ENCODE measurements around the gene MUC22.
"Not testable (repeated sequence)": the region's sequence is repeated elsewhere in the genome, so short reads cannot be mapped to it uniquely, and the experiment has no call there.

MUC22 gene

DNA sequence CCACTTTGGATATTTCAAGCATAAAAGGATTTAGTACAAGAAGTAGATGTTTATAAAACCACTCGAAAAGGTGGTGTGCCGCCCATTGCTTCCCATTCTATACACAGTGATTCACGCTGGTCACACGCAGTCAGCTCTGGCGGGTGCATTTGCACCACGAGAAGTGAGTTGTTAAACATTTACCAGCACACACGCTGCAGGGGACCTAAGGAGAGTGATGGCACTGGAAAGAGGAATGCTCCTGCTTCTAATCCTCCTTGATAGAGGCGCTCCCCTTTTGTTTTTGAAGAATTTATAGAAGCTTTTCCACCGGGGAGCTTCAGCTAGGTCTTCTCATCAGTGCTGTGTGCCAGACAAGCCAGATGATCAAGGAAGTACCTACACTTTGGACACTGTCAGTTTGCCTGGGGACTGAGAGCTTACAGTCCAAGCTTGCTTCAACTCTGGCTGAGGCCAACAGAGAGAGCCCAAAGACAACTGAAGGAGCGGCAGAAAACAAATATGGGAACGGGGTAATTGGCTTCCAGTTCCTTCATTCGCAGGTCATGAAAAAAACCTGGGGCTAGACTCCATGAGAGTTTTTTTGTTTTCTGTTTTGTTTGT, 31.2 kb downstream of the MUC22 start:
- no peak for DNase-seq

DNA sequence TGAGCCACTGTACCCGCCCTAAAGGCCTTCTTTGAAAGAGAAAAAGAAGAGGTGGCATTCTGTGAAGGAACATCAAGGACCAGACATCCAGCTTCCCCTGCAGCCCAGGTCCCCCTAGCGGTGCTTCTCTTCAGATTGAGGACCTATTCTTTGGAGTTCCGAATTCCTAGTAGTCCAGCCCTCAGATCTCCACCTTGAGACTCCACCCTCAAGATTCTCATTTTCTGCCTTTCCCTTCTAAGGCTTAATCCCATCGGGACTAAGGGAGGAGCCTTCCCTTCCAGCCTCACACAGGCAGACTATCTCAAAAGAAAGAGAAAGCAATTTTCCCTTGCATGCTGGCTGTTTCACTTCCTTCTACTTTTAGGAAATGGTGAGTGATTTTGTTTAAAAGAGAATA, 32.5 kb downstream of the MUC22 start:
- no peak for DNase-seq

DNA sequence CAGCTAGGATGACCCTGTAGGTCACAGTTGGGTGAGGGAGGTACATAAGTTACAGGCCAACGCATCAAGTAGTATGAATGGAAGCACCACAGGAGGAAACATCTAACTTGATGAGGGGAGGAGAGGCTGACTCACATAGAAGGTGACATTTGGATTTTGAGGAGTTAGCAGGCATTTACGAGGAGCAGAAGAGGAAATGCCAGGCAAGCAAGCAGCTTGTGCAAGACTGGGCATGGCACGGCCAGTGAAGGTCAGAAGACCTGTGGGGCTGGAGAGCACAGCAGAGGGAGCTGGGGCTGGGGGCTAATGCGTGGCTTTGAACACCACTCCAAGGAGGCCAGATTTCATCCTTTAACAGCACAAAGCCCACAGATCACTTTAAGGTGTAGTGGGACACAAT, 37.8 kb downstream of the MUC22 start:
- no peak for DNase-seq

DNA sequence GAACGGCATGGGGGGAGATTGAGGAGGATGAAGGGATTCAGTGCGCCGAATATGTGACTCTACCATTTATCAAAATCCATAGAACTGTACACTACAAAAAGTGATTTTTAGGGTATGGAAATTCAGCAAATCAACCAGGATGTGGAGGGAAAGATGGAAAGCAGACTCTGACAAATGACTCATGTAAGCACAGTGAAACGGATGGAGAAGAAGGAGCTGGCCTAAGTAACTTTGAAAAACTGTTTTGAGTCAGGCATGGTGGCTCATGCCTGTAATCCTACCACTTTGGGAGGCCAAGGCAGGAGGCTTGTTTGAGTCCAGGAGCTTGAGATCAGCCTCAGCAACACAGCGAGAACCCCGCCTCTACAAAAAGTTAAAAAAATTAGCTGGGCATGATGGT, 39.2 kb downstream of the MUC22 start:
- no peak for DNase-seq

DNA sequence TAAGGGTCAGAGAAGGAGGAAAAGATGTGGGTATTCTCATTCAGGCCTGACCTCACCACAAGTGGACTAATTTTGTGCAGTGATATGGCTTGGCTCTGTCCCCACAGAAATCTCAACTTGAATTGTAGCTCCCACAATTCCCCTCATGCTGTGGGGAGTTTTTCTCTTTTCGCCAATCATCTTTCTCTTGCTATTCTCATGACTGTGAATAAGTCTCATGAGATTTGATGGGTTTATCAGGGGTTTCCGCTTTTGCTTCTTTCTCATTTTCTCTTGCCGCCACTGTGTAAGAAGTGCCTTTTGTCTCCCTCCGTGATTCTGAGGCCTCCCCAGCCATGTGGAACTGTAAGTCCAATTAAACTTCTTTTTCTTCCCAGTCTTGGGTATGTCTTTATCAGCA, 42.9 kb downstream of the MUC22 start:
- not testable (repeated sequence) for DNase-seq

DNA sequence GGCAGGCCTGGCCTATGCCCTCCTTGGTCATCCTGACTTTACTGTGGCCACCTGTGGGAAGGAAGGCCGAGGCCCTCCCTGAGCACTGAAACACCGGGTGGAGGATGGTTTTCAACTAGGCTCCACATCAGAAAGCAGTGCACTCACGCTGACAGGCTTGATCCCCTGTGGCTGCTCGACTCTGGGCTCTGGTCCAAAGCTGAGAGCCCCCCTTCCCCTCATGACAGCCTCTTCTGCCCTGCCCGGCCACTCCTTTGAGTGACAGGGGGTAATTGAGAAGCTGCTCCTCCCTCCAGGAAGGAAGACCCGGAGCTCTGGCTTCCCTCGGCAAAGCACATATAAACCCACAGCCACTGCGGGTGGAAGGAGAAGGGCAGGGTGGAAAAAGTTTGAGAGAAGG, 43.6 kb downstream of the MUC22 start:
- no peak for DNase-seq

DNA sequence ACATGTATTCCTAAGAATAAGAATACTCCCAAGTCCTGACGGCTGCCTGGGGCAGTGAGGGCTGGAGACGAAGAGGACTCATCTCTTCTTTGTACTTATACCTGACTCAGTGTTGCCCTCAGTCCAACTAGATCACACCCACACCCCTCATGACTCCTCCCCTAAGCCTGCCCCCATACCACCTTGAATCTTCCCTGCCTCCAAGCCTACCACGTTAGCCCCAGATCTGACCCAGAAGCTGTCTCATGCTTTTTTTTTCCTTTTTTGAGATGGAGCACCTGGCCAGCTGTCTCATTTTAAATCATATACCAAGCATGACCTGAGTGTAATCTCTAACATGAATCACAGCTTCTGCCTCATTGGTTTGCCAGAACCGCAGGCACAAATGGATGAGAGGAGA, 45.2 kb downstream of the MUC22 start:
- no peak for DNase-seq

DNA sequence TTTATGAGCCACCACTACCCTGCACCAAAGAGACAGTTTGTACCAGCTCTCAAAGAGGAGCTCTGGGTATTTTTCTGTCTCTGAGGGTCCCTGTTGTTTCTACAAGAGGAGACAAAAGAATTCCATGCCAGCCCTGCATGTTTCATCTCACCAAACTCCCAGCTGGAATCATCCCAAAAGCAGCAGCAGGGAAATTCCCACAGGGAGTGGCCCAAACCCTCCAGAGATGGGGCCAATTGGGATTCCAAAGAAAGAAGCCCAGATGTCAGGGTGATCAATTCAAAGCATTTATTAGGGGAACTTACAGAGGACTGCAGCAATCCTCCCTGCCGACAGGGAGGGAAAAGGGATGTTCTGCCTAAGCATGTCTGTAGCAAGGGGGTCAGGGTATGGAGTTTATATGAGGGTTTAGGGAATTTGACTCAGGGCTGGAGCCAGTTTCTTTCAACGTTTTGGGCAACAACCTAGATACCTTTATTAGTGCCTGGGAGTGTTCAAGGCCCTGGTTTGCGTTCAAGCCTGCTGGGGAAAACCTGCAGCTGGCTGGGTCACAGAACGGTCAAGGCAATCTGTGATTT, 47.2 kb downstream of the MUC22 start:
- no peak for DNase-seq

DNA sequence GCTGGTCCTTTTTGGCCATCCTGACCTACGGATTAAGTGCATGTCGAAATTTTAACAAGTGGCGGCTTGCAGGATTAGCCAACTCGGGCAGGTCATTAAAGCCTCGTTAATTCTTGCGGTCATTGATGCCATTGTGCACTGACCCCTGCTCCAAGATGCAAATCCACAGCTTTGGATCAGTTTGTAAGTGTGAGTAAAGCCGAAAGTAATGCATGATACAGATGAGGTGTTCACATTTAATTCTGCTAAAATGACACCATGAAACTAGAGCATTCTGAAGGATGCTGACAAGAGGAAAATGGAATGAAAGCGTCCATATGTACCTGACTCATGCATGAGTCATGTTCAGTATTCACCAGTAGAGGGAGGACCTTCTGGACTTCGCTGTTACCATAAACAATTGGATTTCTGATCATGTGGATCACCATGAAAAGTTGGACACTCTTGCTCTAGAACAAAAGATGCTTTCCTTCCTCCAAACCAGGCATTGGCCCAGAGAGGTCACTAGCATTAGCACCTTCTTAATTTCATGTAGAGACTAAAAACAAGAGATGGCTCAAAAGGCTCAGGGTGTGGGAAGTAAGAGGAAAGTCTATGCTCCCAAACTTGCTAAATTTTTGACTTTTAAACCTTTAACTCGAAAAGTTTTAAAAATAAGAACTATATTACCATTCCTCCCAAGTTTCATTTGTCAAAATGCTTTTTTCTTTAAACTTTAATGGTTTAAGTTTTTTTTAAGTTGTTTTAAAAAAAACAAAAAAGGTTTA, 48.0 kb downstream of the MUC22 start:
- peak in 1 of 2 experiments; percentile 17 for DNase-seq

DNA sequence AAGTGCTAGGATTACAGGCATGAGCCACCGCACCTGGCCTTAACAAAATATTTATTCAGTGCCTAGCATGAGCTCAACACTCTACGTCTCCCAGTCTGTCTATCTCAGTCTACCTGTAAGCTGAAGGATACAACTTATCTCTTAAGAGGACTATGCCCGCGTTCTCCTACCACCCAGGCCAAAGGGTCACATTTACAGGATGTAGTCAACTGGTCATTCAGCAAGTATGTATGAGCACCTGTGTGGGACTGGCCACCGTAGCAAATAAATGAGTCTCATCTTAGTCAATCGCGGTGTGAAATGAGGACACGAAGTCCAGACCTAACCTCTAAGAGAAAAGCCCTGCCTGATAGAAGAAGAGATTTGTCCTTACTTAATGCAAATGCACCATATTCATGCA, 49.9 kb downstream of the MUC22 start:
- no peak for DNase-seq

DNA sequence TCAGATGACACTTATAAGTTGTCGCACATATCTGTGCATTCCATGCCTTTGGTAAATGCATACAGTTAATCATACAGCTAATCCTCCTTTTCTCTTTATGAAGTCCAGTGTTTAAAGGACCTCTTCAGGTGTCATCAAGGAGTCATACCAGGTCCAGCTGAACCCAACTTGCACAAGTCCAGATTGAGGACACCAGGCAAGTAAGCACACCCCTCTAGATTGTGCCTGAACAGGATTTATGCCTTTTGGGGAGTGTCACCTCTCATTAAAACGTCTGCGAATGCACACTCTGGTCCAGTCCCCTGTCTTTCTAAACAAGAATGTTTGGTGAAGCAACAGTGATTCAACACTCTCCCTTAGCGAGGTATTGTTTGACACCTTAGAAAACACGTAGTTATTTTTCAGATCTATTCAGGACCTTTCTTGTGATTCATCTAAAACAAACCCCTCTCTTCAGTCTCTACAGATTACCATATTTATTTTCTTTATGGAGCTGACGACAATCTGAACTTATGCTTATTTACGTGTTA, 53.7 kb downstream of the MUC22 start:
- DNase-seq: no peak

DNA sequence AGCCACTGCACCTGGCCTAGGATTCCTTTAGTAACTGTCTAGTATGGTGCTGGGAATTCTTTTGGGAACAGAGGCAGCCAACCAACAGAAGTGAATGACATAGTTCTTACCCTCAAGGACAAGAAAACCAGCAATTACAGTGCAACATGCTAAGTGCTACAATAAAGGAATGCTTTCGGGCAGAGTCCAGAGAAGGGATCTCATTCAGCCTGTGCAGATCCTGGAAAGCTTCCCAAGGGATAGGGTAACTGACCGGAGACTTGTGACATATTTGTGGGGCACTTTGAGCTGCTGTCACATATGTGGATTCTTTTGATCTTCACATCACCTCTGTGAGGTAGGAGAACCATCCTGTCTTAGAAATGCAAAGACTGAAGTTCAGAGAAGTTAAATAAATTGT, 55.3 kb downstream of the MUC22 start:
- no peak for DNase-seq

DNA sequence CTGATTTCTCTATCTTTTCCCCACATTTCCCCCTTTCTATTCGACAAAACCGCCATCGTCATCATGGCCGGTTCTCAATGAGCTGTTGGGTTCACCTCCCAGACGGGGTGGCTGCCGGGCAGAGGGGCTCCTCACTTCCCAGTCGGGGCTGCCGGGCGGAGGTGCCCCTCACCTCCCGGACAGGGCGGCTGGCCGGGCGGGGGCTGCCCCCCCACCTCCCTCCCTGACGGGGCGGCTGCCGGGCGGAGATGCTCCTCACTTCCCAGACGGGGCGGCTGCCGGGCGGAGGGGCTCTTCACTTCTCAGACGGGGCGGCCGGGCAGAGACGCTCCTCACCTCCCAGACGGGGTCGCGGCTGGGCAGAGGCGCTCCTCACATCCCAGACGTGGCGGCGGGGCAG, 56.8 kb downstream of the MUC22 start:
- DNase-seq: not testable (repeated sequence)

DNA sequence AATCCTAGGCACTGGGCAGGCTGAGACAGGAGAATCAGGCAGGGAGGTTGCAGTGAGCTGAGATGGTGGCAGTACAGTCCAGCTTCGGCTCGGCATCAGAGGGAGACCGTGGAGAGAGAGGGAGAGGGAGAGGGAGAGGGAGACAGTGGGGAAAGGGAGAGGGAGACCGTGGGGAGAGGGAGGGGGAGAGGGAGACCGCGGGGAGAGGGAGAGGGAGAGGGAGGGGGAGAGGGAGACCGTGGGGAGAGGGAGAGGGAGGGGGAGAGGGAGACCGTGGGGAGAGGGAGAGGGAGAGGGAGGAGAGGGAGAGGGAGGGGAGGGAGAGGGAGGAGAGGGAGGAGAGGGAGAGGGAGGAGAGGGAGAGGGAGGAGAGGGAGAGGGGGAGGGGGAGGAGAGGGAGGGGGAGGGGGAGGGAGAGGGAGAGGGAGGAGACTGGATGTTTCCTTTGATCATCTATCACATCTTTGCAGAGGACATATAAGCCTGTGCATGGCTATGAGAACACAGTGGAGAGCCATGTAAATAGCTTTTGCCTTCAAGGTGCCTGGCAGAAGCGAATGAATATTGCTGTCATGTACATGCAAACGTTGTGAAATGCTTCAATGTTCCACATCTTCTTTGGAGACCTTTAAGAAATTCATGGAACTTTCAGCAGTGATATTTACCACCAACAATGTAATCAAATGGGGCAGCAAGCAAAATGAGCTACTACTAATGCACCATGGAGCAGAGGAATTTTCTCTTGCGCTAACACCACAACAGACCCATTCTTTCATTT, 57.8 kb downstream of the MUC22 start:
- DNase-seq: not testable (repeated sequence)

DNA sequence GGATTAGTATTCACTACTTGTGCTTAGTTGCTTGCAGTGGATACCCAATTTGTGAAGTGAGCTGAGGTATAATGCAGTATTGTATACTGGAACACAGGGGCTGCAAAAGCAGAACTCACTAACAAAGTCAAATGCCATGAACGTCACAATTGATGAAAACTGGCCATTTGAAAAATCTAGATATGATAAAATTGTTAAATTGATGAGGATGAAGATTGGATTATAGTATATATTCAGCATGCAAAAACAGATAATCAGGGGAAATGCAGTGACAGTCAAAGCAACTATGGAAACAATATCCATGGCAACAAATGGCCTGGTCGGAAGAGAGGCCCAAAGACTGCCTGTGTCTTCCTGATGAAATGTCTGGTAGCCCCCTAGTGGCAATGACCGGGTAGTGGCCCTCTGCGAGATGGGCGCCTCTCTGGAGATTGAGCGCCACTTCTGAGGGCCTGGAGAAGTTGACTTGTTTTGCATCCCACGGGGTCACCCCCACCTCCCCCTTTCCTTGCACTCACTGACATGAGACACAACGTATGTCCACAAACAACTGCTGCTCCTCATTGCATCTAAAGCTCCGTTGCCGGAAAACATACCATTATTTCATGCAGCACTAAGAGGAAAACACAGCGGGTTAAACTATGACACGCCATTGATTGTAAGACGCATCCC, 58.5 kb downstream of the MUC22 start:
- DNase-seq: peak; percentile 24 to 51

DNA sequence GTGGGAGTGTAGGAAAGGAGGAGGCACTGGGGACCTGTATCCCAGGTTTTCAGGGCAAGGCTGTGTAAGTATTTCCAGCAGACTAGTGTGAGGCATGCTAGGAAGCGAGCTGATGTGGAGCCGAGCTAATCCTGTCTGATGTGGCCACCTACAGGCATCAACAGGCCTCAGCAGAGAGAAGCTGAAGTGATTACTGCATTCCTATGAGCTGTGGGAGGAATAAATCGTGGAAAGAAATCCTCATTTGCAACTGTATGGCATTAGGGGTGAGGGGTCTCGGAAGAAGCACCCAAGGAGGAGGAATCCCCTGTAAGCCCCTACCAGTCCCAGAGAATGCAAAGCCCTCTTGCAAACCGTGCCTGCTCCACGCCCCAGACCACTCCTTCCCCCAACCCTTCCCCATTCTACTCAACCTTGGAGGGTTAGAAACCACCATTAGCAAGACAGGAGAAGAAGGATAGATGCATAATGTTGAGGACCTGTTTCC, 60.5 kb downstream of the MUC22 start:
- peak; percentile 15 to 62 for DNase-seq

DNA sequence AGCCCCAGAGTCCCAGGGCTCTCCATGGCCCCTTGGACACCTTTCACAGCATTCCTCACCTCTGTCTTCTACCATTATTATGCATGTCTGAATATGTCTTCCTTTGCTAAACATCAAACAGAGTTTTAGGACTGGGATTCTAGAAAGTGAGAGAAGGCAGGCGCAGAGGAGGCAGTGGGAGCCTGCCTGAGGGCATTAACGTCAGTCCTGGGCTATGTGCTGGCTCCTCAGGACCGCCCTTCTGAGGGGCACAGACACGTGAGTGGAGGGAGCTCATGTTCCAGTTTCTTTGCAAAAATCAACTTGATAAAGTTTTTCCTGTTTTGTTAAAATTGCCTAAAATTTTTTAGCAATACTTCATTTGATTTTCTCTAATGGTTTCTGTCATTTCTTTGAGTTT, 64.1 kb downstream of the MUC22 start:
- DNase-seq: no peak

DNA sequence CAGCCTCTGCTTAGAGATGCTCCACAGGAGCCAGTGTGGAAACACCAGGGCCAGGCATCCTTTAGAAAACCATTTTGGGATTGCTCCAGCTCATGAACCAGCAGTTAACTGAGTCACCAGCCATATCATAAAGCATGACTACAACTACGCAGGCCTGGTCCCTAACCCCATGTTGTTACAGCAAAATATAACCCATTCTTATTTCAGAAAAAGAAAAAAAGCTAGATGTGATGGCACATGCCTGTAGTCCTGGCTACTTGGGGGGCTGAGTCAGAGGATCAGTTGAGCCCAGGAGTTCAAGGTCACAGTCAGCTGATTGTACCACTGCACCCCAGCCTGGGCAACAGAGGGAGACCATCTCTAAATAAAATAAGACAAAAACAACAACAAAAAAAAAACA, 65.3 kb downstream of the MUC22 start:
- no peak for DNase-seq

DNA sequence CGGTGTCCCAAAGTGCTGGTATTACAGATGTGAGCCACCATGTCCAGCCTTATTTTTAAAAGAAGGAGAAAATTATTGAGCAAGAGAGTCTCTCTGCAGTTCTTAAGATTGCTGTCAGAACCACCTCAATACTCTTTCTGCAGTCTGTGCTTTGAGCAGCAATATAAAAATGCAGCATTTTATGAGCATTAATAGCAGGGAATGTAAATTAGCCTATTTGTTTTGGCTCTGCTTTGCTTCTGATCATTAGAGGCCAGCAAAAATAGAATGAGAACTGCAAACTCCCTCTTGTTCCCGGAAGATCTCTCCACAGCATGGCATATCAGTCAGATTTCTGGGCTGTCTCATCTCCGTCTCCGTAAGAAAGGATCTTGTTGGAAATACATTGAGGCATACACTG, 66.3 kb downstream of the MUC22 start:
- peak in 1 of 2 experiments; percentile 22 for DNase-seq

DNA sequence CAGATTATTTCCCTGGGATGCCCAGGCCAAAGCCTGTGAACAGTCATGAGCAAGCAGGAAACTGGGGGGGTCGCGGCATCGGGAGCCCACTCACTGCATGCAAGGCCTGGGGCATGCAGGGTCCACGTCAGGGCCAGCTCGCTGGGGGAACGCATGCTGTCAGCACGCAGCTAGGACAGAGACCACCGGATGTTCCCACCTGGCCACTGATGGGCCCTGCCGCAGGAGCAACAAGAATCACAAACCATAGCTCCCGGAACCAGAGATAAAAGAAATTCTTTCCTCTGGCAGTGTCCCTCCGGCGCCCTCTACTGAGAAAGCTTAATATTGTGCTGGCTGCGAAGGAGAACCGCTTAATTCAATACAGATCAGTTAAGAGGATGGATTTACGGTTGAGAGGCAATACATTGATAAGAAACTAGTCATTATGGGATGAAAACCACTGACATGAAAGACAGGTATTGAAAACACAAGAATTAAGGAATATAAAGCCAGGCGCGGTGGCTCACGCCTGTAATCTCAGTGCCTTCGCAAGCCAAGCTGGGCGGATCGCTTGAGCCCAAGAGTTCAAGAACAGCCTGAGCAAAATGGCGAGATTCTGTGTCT, 69.5 kb downstream of the MUC22 start:
- peak; percentile 73 to 75 for DNase-seq

DNA sequence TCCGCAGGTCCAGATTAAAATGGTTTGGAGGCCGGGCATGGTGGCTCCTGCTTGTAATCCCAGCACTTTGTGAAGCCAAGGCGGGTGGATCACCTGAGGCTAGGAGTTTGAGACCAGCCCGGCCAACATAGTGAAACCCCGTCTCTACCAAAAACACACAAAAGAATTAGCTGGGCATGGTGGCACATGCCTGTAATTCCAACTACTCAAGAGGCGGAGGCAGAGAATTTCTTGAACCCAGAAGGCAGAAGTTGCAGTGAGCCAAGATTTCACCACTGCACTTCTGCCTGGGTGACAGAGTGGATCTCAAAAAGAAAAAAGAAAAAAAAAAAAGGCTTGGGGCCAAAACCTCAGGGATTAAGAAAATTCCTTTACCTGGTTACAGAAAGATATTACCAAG, 71.6 kb downstream of the MUC22 start:
- no peak for DNase-seq

DNA sequence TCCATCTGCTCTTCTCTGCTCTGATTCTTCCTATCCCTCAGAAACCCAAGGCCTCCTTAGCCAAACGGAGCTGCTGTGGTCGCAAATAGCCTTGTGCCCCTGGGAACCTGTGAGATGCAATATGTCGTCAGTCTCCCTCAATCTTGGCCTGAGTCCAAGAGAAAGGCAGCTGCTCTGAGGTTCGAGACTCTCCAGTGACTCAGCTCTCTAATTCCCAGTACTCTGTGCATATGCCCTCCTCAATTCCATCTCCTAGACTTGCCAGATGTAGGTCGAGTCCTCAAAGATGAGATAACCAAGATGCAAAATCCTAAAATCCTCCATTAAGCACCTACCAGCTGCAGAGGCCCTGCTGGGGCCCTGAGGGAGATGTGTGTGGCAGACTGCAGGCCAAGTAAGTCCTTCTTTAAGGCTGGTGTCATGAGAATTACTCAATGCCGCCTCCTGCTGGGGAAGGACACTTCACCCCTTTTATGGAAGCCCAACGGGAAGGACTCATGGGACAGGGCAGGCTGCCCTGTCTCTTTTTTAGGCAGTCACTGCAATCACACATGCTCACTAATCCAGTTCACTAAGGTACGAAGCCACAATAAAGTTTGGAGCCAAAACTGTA, 73.6 kb downstream of the MUC22 start:
- peak in 1 of 2 experiments; percentile 11 for DNase-seq

All from NCI-H2081 (cell line).